Neural progenitor cell (in vitro differentiated cells): ENCODE measurements around the gene BICD1.

Source experiments
- CTCF ChIP-seq: fragments of 200-600 bp; sonication (generic); IDR thresholded peaks from 2 replicates; pipeline ENCODE4 v1.5.1; 2017; ENCODE audit warnings: antibody characterized with exemption, mild to moderate bottlenecking
- EZH2 ChIP-seq: fragments of 200-600 bp; sonication (generic); IDR thresholded peaks from 2 replicates; pipeline ENCODE4 v1.6.1; 2017; ENCODE audit warnings: antibody characterized with exemption, mild to moderate bottlenecking, moderate library complexity

GRCh38 chr12:32155041-32155440 is 48.4 kb downstream of the BICD1 start:
- TF ChIP-seq CTCF (no peak), EZH2 (no peak)
